Endothelial cell of umbilical vein (primary cell): ENCODE data around the gene NELFB. TPM values are rescaled to one million over a fixed set of nuclear protein-coding genes. Genes with fewer than 3 reads are reported as not detected.

Experiments used
- BruUV-seq: library from RNA; stranded (reverse); fragments of 400-500 nt; replicated peaks from 2 replicates; lab custom pipeline; 2021; lab: Mats Ljungman, UMichigan
- CTCF ChIA-PET: fragments of 300-600, 350-600 bp; sonication (Branson Sonifier 250); formaldehyde crosslinking; loops from one replicate; lab custom pipeline; 2021; ENCODE audit warnings: antibody characterized with exemption, inconsistent platforms; lab: Charles Lee
- POLR2A ChIA-PET: fragments of 300-600, 350-600 bp; sonication (Branson Sonifier 250); formaldehyde crosslinking; loops from one replicate; lab custom pipeline; 2021; ENCODE audit warnings: antibody characterized with exemption, inconsistent platforms; lab: Charles Lee
- DNase-seq: peaks from one replicate; pipeline ENCODE4 v3.0.0-alpha.2; 2011; ENCODE audit warnings: low read depth, low spot score
- FAIRE-seq: peaks from 2 replicates; lab custom pipeline; 2011; peaks lifted over from hg19 to GRCh38; lab: Jason Lieb, UNC
- H2AFZ ChIP-seq: 2 replicates; pipeline ENCODE4 v1.6.0; 2012; ENCODE audit warnings: low read depth, low read length, control low read depth, inconsistent platforms
- H3K27ac ChIP-seq: 2 replicates; pipeline ENCODE4 v1.5.1; 2011; ENCODE audit warnings: low read depth, mild to moderate bottlenecking, control low read depth, low read length, moderate library complexity; ENCODE audit not compliant: insufficient read depth
- H3K27me3 ChIP-seq, 2 experiments: 2 replicates each; pipeline versions ENCODE4 v1.6.0 to v1.6.1; 2011; ENCODE audit warnings: low read length in 2 of 2, mixed read lengths in 1 of 2; ENCODE audit not compliant: control insufficient read depth in 2 of 2, insufficient read depth in 2 of 2
- H3K36me3 ChIP-seq, 2 experiments: 2 replicates in 1 of 2; 3 replicates in 1 of 2; pipeline ENCODE4 v1.5.1; 2011; ENCODE audit warnings: low read length in 2 of 2, mild to moderate bottlenecking in 1 of 2, moderate library complexity in 1 of 2; ENCODE audit not compliant: control insufficient read depth in 2 of 2, insufficient read depth in 2 of 2; ENCODE audit errors: extremely low read depth in 1 of 2
- H3K4me1 ChIP-seq: 3 replicates; pipeline ENCODE4 v1.5.1; 2011; ENCODE audit warnings: mild to moderate bottlenecking, low read length; ENCODE audit not compliant: control insufficient read depth, insufficient read depth; ENCODE audit errors: extremely low read depth
- H3K4me2 ChIP-seq: 2 replicates; pipeline ENCODE4 v1.6.1; 2011; ENCODE audit warnings: low read length, control low read depth, mixed read lengths; ENCODE audit not compliant: insufficient read depth
- H3K4me3 ChIP-seq, 3 experiments: fragments of 200-600 bp in 1 of 3; sonication (generic), shearing (Covaris generic) in 1 of 3; replicated peaks in 1 of 3; 2 replicates each; pipeline ENCODE4 v1.5.1; 2011 to 2016; ENCODE audit warnings: control low read depth in 3 of 3, low read length in 3 of 3, mild to moderate bottlenecking in 2 of 3, inconsistent platforms in 1 of 3, low read depth in 1 of 3, moderate library complexity in 1 of 3; ENCODE audit not compliant: insufficient read depth in 1 of 3
- H3K79me2 ChIP-seq: 2 replicates; pipeline ENCODE4 v1.6.0; 2012; ENCODE audit warnings: low read length, inconsistent platforms; ENCODE audit not compliant: control insufficient read depth, insufficient read depth
- H3K9ac ChIP-seq: replicated peaks from 2 replicates; pipeline ENCODE3; 2011; ENCODE audit warnings: low read length, control low read depth; ENCODE audit not compliant: insufficient read depth; ENCODE audit errors: extremely low read depth
- H3K9me1 ChIP-seq: replicated peaks from 3 replicates; pipeline ENCODE4 v1.6.0; 2011; ENCODE audit warnings: mild to moderate bottlenecking, low read length; ENCODE audit not compliant: control insufficient read depth, insufficient read depth; ENCODE audit errors: extremely low read depth
- H3K9me3 ChIP-seq: replicated peaks from 2 replicates; pipeline ENCODE4 v1.5.1; 2012; ENCODE audit warnings: low read length, inconsistent platforms; ENCODE audit not compliant: control insufficient read depth, insufficient read depth
- H4K20me1 ChIP-seq: replicated peaks from 2 replicates; pipeline ENCODE3; 2011; ENCODE audit warnings: mild to moderate bottlenecking, low read length; ENCODE audit not compliant: control insufficient read depth, insufficient read depth; ENCODE audit errors: extremely low read depth
- EZH2 ChIP-seq: IDR thresholded peaks from 2 replicates; pipeline ENCODE4 v1.6.1; 2012; ENCODE audit warnings: borderline replicate concordance, low read depth, mild to moderate bottlenecking, moderate library complexity, low read length, inconsistent platforms; ENCODE audit not compliant: severe bottlenecking
- FOS ChIP-seq: IDR thresholded peaks from 2 replicates; pipeline ENCODE4 v1.6.1; 2011; ENCODE audit warnings: mild to moderate bottlenecking, low read length, moderate library complexity, borderline replicate concordance; ENCODE audit not compliant: insufficient read depth
- GATA2 ChIP-seq: IDR thresholded peaks from 2 replicates; pipeline ENCODE4 v1.7.0; 2011; ENCODE audit warnings: low read depth, mild to moderate bottlenecking, moderate library complexity, mixed read lengths, low read length; ENCODE audit not compliant: insufficient read length, insufficient read depth
- MAX ChIP-seq: IDR thresholded peaks from 2 replicates; pipeline ENCODE4 v1.6.1; 2011; ENCODE audit not compliant: insufficient read depth, insufficient read length
- MYC ChIP-seq: IDR thresholded peaks from one replicate; pipeline ENCODE4 v1.6.1; 2011; ENCODE audit warnings: mild to moderate bottlenecking, low read depth, low read length
- POLR2A ChIP-seq: IDR thresholded peaks from 2 replicates; pipeline ENCODE4 v1.6.1; 2012; ENCODE audit warnings: low read depth, mild to moderate bottlenecking, control low read depth, low read length
- dilution Hi-C: fragments of 300-500 bp; cut with MboI; formaldehyde crosslinking; loops from one replicate; pipeline ENCODE4 v1.15.0; 2019; ENCODE audit warnings: low sequenced_read_pairs; ENCODE audit not compliant: extremely low pct_ligation_motif_present
- intact Hi-C: fragments of 100-400 bp; cut with micrococcal nuclease; formaldehyde crosslinking; loops from one replicate; pipeline ENCODE4 v1.10.0; 2022
- polyA plus RNA-seq, 4 experiments: library from polyadenylated mRNA; depleted of rRNA in 3 of 4; stranded (reverse) in 3 of 4; unstranded in 1 of 4; fragments of >200 nt; gene quantifications; 2 replicates each; pipeline versions ENCODE4 v1.2.1 to v1.2.3, GENCODE V29; 2011 to 2012; ENCODE audit warnings: missing spikeins in 1 of 4
- total RNA-seq: library from RNA; stranded (reverse); gene quantifications from 2 replicates; pipeline ENCODE4 v1.2.3, GENCODE V29; 2021
- TF ChIP-seq, protein P1 (sequence below), 2 donors: IDR thresholded peaks; 1 replicate in 1 of 2; 2 replicates in 1 of 2; pipeline ENCODE4 v1.5.1; 2011; ENCODE audit warnings: low read length in 2 of 2, mild to moderate bottlenecking in 2 of 2, moderate library complexity in 2 of 2, control low read depth in 1 of 2, inconsistent platforms in 1 of 2, low read depth in 1 of 2; ENCODE audit not compliant: insufficient read depth in 1 of 2; ENCODE audit errors: extremely low read depth in 1 of 2

The NELFB gene
- total and polyA plus RNA-seq, 2 donors (not counting 3 experiments of a cell fraction or from before 2014, with no cell fraction given), result 62.3 to 76.1 TPM

DNA sequence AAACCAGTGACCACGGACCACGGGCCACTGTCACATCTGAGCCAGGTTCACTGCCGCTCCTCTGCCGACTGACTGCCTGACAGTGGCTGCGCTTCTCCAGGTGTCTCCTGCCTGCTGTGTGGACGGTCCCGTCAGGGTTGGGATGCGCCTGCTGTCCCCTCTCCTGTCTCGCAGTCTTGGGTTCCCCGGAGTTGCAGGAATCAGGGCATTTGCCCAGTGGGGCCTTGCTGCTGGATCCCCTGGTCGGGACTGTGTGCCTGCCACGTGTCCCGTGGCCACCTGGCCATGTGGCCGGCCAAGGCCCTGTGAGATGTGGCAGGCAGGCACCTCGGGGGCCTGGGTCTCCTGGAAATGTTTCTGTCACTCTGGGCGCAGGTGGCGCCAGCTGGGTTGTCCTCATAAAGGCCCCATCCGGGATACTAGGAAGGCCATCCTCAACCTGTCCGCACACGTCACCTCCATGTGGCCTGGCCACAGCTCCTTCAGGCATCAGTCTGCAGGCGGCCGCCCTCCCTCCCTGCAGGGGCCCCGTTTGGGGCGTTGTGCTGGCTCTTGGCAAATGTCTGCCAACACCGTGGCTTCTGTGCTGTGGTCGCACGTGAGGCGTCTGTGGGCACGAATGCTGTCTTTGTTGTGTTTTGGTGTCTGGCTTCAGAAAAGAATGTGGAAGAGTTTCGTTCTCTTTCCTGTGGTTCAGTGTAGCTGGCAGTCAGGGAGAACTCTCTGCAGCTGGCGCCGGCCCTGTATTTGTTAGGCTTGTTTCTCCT, 16.0 kb downstream of the NELFB start:
- Histone ChIP-seq H3K4me1 (peaks cover 23% of the 10 kb centered on the region), H3K9me3 (no peaks in the 10 kb centered on the region), H3K79me2 (no peaks in the 10 kb centered on the region), H3K27ac (no peak overlapping the region), H3K4me2 (no peak overlapping the region), H3K4me3 (no peak overlapping the region), H3K9me1 (no peaks in the 10 kb centered on the region), H4K20me1 (no peaks in the 10 kb centered on the region), H3K27me3 (no peaks in the 10 kb centered on the region), H2AFZ (no peak overlapping the region), H3K36me3 (peaks cover 0 to 28% of the 10 kb centered on the region in 2 experiments), H3K9ac (no peak overlapping the region)
- DNase-seq (no peak), FAIRE-seq (no peak)
- dilution Hi-C loops, result no loop called here
- ChIA-PET POLR2A (no interaction called here), CTCF (no interaction called here)
- TF ChIP-seq MYC, result no peak
- TF ChIP-seq, protein P1, sequence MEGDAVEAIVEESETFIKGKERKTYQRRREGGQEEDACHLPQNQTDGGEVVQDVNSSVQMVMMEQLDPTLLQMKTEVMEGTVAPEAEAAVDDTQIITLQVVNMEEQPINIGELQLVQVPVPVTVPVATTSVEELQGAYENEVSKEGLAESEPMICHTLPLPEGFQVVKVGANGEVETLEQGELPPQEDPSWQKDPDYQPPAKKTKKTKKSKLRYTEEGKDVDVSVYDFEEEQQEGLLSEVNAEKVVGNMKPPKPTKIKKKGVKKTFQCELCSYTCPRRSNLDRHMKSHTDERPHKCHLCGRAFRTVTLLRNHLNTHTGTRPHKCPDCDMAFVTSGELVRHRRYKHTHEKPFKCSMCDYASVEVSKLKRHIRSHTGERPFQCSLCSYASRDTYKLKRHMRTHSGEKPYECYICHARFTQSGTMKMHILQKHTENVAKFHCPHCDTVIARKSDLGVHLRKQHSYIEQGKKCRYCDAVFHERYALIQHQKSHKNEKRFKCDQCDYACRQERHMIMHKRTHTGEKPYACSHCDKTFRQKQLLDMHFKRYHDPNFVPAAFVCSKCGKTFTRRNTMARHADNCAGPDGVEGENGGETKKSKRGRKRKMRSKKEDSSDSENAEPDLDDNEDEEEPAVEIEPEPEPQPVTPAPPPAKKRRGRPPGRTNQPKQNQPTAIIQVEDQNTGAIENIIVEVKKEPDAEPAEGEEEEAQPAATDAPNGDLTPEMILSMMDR (IDR thresholded peaks at IDR 0.05; ENCODE audit: extremely low read depth in 1 of 2, insufficient read depth in 1 of 2, low read depth in 1 of 2, low read length in 2 of 2), result no peak
- TF ChIP-seq EZH2, result no peak
- no peak for TF ChIP-seq POLR2A
- no peak for TF ChIP-seq MAX
- no peak for TF ChIP-seq GATA2
- no peak for TF ChIP-seq FOS
- no TSS peak for BruUV-seq
- intact Hi-C loops, result no loop called here
